ENCODE data around the gene FOXN3.

FOXN3 gene

DNA sequence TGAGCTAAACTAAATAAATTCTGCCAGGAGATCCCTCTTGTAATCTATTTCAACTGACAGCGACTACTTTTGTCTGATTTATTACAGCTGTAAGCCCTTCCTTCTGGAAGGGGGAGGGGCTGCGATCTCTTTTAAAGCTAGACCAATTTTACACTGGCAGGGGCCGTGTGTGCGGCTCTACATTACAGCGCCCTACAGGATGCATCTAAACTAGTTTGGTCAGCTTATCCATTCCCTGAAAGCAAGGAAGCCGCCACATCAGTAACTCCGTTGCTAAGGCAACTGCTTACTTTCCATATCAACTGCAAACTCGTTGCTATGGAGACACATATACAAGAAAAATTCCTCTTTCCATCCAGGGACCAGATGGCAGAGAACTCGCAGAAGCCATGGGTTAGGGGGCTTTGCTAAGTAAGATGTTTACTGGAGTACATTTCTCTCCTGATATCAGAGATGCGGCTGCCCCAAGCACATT, 17.4 kb downstream of the FOXN3 start:
- Histone ChIP-seq H3K4me3 (ENCODE audit: insufficient read length, low read depth) (no peak overlapping the region), H3K9ac (ENCODE audit: insufficient read length, low read depth) (no peak overlapping the region), H3K27me3 (ENCODE audit: insufficient read depth, insufficient read length) (no peaks in the 10 kb centered on the region), H3K9me3 (ENCODE audit: insufficient read depth, low read length) (no peaks in the 10 kb centered on the region), H3K36me3 (ENCODE audit: insufficient read depth, insufficient read length, low read length) (peaks cover 39% of the 10 kb centered on the region), H3K4me1 (ENCODE audit: insufficient read depth, insufficient read length) (peaks cover 2% of the 10 kb centered on the region)
- TF ChIP-seq ZNF274 (IDR thresholded peaks at IDR 0.05; ENCODE audit: low read depth, low read length), result no peak
- no peak for TF ChIP-seq YY1 (IDR thresholded peaks at IDR 0.05; ENCODE audit: insufficient read depth, insufficient read length)
- TF ChIP-seq SUZ12 (IDR thresholded peaks at IDR 0.05; ENCODE audit: extremely low read depth, insufficient read depth, insufficient read length), result no peak
- no peak for DNase-seq (ENCODE audit: low read depth, low spot score)

DNA sequence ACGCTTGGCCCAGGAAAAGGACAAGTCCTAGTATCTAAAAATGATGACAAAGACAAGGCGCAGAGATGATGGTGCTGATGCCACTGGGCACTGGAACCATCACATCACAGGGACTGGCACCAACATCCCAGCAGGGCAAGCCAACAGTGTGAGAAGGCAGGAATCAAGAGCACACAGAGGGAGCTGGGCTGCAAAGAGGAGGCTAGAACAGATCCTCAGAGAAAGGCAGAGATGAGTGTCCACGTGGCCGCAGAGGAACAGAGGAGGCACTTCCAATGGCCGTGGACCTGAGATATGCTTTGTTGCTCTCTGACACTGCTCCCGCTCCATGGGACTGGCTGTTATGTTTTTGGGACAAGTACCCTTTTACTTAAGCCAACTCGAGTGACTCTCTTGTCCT, 17.9 kb downstream of the FOXN3 start:
- Histone ChIP-seq H3K36me3 (ENCODE audit: insufficient read depth, insufficient read length, low read length) (peaks cover 39% of the 10 kb centered on the region), H3K9me3 (ENCODE audit: insufficient read depth, low read length) (no peaks in the 10 kb centered on the region), H3K9ac (ENCODE audit: insufficient read length, low read depth) (no peak overlapping the region), H3K27me3 (ENCODE audit: insufficient read depth, insufficient read length) (no peaks in the 10 kb centered on the region), H3K4me3 (ENCODE audit: insufficient read length, low read depth) (no peak overlapping the region), H3K4me1 (ENCODE audit: insufficient read depth, insufficient read length) (peaks cover 2% of the 10 kb centered on the region)
- DNase-seq (ENCODE audit: low read depth, low spot score), result no peak
- TF ChIP-seq SUZ12 (IDR thresholded peaks at IDR 0.05; ENCODE audit: extremely low read depth, insufficient read depth, insufficient read length) (no peak), ZNF274 (IDR thresholded peaks at IDR 0.05; ENCODE audit: low read depth, low read length) (no peak), YY1 (IDR thresholded peaks at IDR 0.05; ENCODE audit: insufficient read depth, insufficient read length) (no peak)

DNA sequence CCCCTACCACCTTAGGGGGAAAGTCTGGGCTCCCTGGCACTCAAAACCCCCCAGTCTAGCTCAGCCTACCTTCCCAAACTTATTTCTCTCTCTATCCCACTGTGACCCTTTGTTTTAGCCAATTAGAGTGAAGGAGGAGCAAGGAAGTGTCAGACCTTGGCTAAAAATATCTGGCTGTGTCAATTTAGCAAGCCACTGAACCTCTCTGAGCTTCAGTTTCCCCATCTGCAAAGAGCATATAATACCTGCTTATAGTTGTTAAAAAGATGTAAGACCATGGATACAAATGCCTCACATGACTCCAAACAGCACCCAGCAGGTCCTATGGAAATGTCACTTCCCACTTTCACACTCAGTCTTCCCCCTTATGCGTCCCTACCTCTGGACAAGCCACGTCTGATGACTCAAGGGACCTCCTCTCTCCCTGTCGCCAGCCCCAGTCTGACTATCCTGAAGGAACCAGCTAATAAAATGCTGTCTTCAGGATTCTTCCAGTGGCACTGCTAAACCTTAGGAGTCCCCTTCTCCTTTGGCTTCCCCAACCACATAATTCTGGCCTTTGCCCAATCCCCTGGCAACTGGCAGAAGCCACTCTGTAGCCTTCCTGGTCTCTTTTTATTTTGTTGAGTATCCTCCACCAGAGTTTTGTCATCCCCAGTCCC, 19.3 kb downstream of the FOXN3 start:
- no peaks in the 10 kb centered on the region for H3K27me3 ChIP-seq (ENCODE audit: insufficient read depth, insufficient read length)

DNA sequence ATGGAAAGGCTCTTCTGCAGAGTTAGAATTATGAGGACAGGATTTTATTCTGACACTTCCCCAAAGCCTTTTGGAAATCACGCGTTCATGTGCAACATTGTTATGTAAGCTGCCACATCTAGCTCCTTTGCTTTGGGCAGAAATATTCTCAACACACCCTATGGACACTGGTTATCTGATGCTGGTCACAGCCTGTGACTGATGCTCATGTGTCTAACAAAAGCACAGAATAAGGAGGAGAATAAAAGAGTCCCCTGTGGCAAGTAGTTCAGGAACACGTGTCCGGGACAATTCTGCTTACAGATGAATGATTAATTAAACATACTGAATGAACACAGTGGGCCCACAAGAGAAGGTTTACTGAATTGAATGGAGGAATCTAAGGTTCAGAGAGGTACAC, 22.1 kb downstream of the FOXN3 start:
- H3K9ac ChIP-seq (ENCODE audit: insufficient read length, low read depth), result no peak overlapping the region
- no peak overlapping the region for H3K4me3 ChIP-seq (ENCODE audit: insufficient read length, low read depth)
- no peaks in the 10 kb centered on the region for H3K9me3 ChIP-seq (ENCODE audit: insufficient read depth, low read length)
- H3K4me1 ChIP-seq (ENCODE audit: insufficient read depth, insufficient read length), result no peaks in the 10 kb centered on the region
- TF ChIP-seq SUZ12 (IDR thresholded peaks at IDR 0.05; ENCODE audit: extremely low read depth, insufficient read depth, insufficient read length) (no peak), YY1 (IDR thresholded peaks at IDR 0.05; ENCODE audit: insufficient read depth, insufficient read length) (no peak), ZNF274 (IDR thresholded peaks at IDR 0.05; ENCODE audit: low read depth, low read length) (no peak)
- no peak for DNase-seq (ENCODE audit: low read depth, low spot score)
- peaks cover 12% of the 10 kb centered on the region for H3K36me3 ChIP-seq (ENCODE audit: insufficient read depth, insufficient read length, low read length)
- H3K27me3 ChIP-seq (ENCODE audit: insufficient read depth, insufficient read length), result no peaks in the 10 kb centered on the region

More for the DNA sequence above, 19.3 kb downstream of the FOXN3 start:
- no peak for DNase-seq (ENCODE audit: low read depth, low spot score)
- Histone ChIP-seq H3K4me3 (ENCODE audit: insufficient read length, low read depth) (no peak overlapping the region), H3K36me3 (ENCODE audit: insufficient read depth, insufficient read length, low read length) (peaks cover 30% of the 10 kb centered on the region), H3K9me3 (ENCODE audit: insufficient read depth, low read length) (no peaks in the 10 kb centered on the region), H3K9ac (ENCODE audit: insufficient read length, low read depth) (no peak overlapping the region), H3K4me1 (ENCODE audit: insufficient read depth, insufficient read length) (peaks cover 2% of the 10 kb centered on the region)
- TF ChIP-seq ZNF274 (IDR thresholded peaks at IDR 0.05; ENCODE audit: low read depth, low read length) (no peak), YY1 (IDR thresholded peaks at IDR 0.05; ENCODE audit: insufficient read depth, insufficient read length) (no peak), SUZ12 (IDR thresholded peaks at IDR 0.05; ENCODE audit: extremely low read depth, insufficient read depth, insufficient read length) (no peak)

DNA sequence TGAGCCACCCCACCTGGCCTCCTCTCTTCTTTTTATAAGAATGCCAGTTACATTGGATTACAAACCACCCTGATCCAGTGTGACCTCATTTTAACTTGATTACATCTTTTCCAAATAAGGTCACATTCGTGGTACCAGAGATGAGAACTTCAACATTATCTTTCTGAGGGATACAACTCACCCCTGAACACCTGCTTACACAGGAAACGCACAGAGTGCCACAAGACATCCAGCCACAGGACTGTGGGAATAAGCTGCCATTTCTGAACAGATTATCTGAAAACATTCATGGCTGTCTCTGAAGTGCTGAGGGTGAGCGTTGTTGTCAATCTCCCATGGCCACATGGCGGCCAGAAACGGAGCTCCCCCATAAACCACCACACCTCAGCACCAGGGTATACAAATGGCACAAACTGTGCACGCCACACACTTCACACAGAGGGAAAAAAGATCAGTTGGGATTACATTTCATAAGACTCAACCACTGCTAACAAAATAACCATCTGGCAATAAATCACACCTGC, 23.7 kb downstream of the FOXN3 start:
- DNase-seq (ENCODE audit: low read depth, low spot score), result no peak
- Histone ChIP-seq H3K9ac (ENCODE audit: insufficient read length, low read depth) (no peak overlapping the region), H3K27me3 (ENCODE audit: insufficient read depth, insufficient read length) (no peaks in the 10 kb centered on the region), H3K36me3 (ENCODE audit: insufficient read depth, insufficient read length, low read length) (peaks cover 10% of the 10 kb centered on the region), H3K4me3 (ENCODE audit: insufficient read length, low read depth) (no peak overlapping the region), H3K4me1 (ENCODE audit: insufficient read depth, insufficient read length) (no peaks in the 10 kb centered on the region), H3K9me3 (ENCODE audit: insufficient read depth, low read length) (no peaks in the 10 kb centered on the region)
- TF ChIP-seq SUZ12 (IDR thresholded peaks at IDR 0.05; ENCODE audit: extremely low read depth, insufficient read depth, insufficient read length) (no peak), YY1 (IDR thresholded peaks at IDR 0.05; ENCODE audit: insufficient read depth, insufficient read length) (no peak), ZNF274 (IDR thresholded peaks at IDR 0.05; ENCODE audit: low read depth, low read length) (no peak)

DNA sequence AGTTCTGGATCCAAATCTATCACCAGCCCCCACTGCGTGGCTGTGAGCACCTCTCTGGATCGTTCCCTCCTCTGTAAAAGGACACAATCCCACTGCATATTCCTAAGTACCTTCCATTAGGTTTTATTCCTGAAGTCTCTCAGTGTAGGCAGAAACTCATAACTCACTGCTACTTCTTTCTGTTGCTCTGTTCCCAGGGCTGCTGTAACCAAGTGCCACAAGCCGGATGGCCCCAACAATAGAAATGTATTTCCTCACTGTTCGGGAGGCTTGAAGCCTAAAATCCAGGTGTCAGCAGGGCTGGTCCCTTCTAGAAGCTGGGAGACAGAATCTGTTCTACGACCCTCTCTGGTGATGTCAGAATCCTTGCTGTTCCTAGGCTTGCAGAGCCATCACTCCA, 24.9 kb downstream of the FOXN3 start:
- H3K4me3 ChIP-seq (ENCODE audit: insufficient read length, low read depth), result no peak overlapping the region
- H3K36me3 ChIP-seq (ENCODE audit: insufficient read depth, insufficient read length, low read length), result peaks cover 13% of the 10 kb centered on the region
- no peaks in the 10 kb centered on the region for H3K9me3 ChIP-seq (ENCODE audit: insufficient read depth, low read length)
- peaks cover 3% of the 10 kb centered on the region for H3K4me1 ChIP-seq (ENCODE audit: insufficient read depth, insufficient read length)
- no peak overlapping the region for H3K9ac ChIP-seq (ENCODE audit: insufficient read length, low read depth)
- no peak for DNase-seq (ENCODE audit: low read depth, low spot score)
- TF ChIP-seq ZNF274 (IDR thresholded peaks at IDR 0.05; ENCODE audit: low read depth, low read length) (no peak), YY1 (IDR thresholded peaks at IDR 0.05; ENCODE audit: insufficient read depth, insufficient read length) (no peak), SUZ12 (IDR thresholded peaks at IDR 0.05; ENCODE audit: extremely low read depth, insufficient read depth, insufficient read length) (no peak)
- no peaks in the 10 kb centered on the region for H3K27me3 ChIP-seq (ENCODE audit: insufficient read depth, insufficient read length)

DNA sequence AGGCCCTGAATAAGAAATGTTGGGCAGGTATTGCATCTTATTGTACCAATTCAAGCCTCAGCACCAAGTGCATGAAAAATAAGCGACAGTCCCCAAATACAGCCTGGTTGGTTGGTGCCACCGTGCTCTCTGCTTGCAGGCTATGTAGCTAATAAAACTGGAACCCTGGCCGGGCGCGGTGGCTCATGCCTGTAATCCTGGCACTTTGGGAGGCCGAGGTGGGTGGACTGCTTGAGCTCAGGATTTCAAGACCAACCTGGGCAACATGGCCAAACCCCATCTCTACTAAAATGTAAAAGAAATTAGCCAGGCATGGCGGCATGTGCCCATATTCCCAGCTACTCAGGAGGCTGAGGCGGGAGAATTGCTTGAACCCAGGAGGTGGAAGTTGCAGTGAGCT, 25.5 kb downstream of the FOXN3 start:
- Histone ChIP-seq H3K27me3 (ENCODE audit: insufficient read depth, insufficient read length) (no peaks in the 10 kb centered on the region), H3K9ac (ENCODE audit: insufficient read length, low read depth) (no peak overlapping the region), H3K4me1 (ENCODE audit: insufficient read depth, insufficient read length) (peaks cover 3% of the 10 kb centered on the region), H3K36me3 (ENCODE audit: insufficient read depth, insufficient read length, low read length) (peaks cover 16% of the 10 kb centered on the region), H3K9me3 (ENCODE audit: insufficient read depth, low read length) (no peaks in the 10 kb centered on the region), H3K4me3 (ENCODE audit: insufficient read length, low read depth) (no peak overlapping the region)
- no peak for TF ChIP-seq ZNF274 (IDR thresholded peaks at IDR 0.05; ENCODE audit: low read depth, low read length)
- no peak for DNase-seq (ENCODE audit: low read depth, low spot score)

All from NT2/D1 (cell line).